ENCODE data around the gene IDNK.

DNA sequence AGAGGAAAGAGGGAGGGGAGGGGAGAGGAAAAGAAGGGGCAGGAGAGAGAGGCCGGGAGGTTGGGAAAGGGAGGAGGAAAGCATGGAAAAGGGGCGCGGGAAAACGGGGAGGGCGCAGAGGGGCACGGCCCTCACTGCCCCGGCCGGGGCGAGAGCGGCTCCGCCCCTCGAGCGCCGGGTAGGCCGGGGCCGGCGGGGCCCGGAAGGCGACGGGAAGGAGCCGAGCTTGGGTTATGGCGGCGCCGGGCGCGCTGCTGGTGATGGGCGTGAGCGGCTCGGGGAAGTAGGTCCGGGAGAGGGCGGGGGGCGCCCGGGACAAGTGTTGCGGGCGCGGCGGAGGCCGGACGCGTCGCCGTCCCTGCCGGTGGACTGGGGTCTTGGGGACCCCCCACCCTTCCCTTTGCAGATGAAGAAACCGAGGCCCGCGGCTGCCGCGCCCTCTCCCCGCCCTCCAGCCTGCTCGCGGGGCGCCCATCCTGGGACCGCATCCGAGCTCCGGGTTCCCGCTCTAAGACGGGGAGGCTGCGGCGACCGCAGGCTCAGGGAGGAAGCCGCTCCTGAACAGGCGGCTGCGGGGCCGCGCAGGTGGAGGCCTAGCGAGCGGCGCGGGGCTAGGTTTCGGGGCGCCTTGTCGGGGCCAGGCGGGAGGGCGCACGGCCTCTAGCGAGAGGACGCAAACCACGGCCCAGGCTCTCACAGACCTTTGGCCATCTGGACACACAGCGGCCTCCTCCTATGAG, at the start of gene IDNK:
- TF ChIP-seq SIN3A (IDR thresholded peaks at IDR 0.05; ENCODE audit: borderline replicate concordance, insufficient read depth, low read length) (no peak), POLR2AphosphoS5 (IDR thresholded peaks at IDR 0.05; ENCODE audit: low read depth, low read length) (no peak)
- TF ChIP-seq, protein P1, sequence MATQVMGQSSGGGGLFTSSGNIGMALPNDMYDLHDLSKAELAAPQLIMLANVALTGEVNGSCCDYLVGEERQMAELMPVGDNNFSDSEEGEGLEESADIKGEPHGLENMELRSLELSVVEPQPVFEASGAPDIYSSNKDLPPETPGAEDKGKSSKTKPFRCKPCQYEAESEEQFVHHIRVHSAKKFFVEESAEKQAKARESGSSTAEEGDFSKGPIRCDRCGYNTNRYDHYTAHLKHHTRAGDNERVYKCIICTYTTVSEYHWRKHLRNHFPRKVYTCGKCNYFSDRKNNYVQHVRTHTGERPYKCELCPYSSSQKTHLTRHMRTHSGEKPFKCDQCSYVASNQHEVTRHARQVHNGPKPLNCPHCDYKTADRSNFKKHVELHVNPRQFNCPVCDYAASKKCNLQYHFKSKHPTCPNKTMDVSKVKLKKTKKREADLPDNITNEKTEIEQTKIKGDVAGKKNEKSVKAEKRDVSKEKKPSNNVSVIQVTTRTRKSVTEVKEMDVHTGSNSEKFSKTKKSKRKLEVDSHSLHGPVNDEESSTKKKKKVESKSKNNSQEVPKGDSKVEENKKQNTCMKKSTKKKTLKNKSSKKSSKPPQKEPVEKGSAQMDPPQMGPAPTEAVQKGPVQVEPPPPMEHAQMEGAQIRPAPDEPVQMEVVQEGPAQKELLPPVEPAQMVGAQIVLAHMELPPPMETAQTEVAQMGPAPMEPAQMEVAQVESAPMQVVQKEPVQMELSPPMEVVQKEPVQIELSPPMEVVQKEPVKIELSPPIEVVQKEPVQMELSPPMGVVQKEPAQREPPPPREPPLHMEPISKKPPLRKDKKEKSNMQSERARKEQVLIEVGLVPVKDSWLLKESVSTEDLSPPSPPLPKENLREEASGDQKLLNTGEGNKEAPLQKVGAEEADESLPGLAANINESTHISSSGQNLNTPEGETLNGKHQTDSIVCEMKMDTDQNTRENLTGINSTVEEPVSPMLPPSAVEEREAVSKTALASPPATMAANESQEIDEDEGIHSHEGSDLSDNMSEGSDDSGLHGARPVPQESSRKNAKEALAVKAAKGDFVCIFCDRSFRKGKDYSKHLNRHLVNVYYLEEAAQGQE (IDR thresholded peaks at IDR 0.05; ENCODE audit: insufficient read depth in 1 of 2, low read depth in 2 of 2, low read length in 2 of 2), result no peak

Data from PFSK-1 (cell line).